Measurements from ENCODE around the gene SCN1B.
"Not testable (repeated sequence)": the region's sequence is repeated elsewhere in the genome, so short reads cannot be mapped to it uniquely, and the experiment has no call there.

The SCN1B gene

DNA sequence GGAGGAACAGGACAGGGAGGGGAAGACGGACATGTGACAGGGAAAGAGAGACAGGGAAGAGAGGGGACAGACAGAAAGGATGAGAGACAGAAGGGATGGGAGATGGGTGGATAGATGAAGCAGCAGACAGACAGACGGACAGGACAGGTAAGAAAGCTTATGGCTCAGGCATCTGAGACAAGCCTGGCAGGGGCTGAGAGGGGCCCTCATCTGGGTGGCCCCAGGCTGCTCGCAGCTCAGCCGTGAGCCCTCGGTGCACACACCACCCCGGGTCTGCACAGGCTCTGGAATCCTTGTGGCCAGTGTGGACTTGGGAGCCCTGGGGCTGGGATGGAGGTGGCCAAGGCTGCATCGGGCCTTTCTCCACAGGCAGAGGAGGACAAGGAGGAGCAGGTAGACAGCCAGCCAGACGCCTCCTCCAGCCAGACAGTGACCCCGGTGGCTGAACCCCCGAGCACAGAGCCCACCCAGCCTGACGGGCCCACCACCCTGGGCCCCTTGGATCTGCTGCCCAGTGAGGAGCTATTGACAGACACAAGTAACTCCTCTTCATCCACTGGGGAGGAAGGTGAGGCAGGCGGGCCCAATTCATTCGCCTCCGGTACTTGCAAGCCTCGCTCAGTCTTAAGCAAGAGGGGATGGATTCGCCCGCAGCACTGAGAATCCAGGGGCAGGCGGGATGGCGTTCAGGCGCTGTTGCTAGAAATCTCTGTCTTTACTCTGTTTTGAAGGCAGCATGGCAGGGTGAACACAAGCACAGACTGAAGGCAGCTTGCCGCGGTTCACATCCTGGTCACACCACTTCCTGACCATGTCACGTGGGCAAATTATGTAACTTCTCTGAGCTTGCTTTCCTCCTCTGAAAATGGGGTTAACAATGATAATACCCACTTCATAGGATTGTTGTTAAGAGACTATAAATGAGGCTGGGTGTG lies 16.2 kb upstream of the SCN1B start:
- no peaks in the 10 kb centered on the region for H3K27me3 ChIP-seq (replicated peaks)
- no peak overlapping the region for H3K27ac ChIP-seq
- in situ Hi-C loops (cut with HindIII; ENCODE audit: low pct_ligation_motif_present, low sequenced_read_pairs): no loop called here
- H3K4me3 ChIP-seq (ENCODE audit: low read depth, low read length): no peak overlapping the region
- peaks cover 56% of the 10 kb centered on the region for H3K36me3 ChIP-seq (replicated peaks)
- no peak for DNase-seq
- TF ChIP-seq, protein P1, sequence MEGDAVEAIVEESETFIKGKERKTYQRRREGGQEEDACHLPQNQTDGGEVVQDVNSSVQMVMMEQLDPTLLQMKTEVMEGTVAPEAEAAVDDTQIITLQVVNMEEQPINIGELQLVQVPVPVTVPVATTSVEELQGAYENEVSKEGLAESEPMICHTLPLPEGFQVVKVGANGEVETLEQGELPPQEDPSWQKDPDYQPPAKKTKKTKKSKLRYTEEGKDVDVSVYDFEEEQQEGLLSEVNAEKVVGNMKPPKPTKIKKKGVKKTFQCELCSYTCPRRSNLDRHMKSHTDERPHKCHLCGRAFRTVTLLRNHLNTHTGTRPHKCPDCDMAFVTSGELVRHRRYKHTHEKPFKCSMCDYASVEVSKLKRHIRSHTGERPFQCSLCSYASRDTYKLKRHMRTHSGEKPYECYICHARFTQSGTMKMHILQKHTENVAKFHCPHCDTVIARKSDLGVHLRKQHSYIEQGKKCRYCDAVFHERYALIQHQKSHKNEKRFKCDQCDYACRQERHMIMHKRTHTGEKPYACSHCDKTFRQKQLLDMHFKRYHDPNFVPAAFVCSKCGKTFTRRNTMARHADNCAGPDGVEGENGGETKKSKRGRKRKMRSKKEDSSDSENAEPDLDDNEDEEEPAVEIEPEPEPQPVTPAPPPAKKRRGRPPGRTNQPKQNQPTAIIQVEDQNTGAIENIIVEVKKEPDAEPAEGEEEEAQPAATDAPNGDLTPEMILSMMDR (IDR thresholded peaks at IDR 0.05; ENCODE audit: low read depth, low read length, missing control alignments): no peak

DNA sequence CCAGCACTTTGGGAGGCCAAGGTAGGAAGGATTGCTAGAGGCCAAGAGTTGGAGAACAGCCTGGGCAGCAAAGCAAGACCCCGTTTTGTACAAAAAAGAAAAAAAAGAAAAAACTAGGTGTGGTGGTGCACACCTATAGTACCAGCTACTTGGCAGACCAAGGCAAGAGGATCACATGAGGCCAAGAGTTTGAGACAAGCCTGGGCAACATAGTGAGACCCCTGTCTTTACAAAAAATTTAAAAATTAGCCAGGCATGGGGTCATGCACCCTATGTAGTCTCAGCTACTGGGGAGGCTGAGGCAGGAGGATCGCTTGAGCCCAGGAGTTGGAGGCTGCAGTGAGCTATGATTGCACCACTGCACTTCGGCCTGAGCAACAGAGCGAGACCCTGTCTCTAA lies 15.5 kb upstream of the SCN1B start:
- H3K27me3 ChIP-seq (replicated peaks); in situ Hi-C loops (cut with HindIII; ENCODE audit: low pct_ligation_motif_present, low sequenced_read_pairs); DNase-seq; H3K4me3 ChIP-seq (ENCODE audit: low read depth, low read length); H3K27ac ChIP-seq: not testable (repeated sequence)
- peaks cover 56% of the 10 kb centered on the region for H3K36me3 ChIP-seq (replicated peaks)

DNA sequence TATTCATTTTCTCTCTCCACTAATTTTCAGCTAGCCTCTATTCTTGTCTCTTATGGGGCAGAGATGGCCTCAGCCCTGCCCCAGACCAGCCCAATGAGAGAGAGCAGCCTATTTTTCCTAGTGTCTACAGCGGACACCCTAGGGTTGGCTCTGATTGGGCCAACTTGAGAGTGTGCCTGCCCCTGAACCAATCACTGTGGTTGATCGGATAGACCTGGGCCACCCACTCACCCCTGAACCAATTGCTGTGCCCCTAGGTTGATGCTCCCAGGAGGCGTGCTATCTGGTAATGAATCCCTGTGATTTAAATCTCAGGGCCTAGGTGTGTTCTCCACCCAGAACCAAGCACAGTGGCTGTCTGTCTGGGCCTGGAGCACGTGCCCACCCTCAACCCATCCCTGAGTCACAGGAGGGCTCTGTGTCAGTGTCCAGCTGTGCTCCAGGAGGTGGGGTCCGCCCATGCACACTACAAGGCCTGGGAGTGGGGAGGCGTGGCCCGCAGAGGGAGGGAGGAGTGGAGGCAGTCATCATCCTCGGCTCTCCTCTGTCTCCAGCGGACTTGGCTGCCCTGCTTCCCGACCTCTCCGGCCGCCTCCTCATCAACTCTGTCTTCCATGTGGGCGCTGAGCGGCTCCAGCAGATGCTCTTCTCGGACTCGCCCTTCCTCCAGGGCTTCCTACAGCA lies 14.9 kb upstream of the SCN1B start:
- H3K27ac ChIP-seq: no peak overlapping the region
- H3K27me3 ChIP-seq (replicated peaks): no peaks in the 10 kb centered on the region
- H3K36me3 ChIP-seq (replicated peaks): peaks cover 55% of the 10 kb centered on the region
- DNase-seq: no peak
- TF ChIP-seq, protein P1 (IDR thresholded peaks at IDR 0.05; ENCODE audit: low read depth, low read length, missing control alignments): no peak
- H3K4me3 ChIP-seq (ENCODE audit: low read depth, low read length): no peak overlapping the region
- in situ Hi-C loops (cut with HindIII; ENCODE audit: low pct_ligation_motif_present, low sequenced_read_pairs): no loop called here

DNA sequence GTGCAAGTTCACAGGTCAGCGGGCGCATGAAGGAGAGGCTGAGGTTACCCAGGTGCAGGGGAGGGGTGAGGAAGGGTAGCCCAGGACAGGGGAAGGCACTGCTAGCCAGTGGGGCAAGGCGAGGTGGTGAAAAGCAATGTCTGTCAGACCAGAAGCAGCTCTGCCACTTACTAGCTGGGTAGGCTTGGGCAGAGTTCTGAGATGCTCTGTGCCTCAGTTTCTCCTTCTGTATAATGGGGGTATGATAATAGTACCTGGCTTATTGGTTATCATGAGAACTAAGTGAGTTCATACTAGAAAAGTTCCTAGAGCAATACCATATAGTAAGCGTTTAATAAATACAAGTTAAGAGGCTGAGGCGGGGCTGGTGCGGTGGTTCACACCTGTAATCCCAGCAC lies 14.3 kb upstream of the SCN1B start:
- TF ChIP-seq, protein P1 (IDR thresholded peaks at IDR 0.05; ENCODE audit: low read depth, low read length, missing control alignments): no peak
- H3K4me3 ChIP-seq (ENCODE audit: low read depth, low read length): no peak overlapping the region
- no peaks in the 10 kb centered on the region for H3K27me3 ChIP-seq (replicated peaks)
- DNase-seq: no peak
- H3K27ac ChIP-seq: no peak overlapping the region
- in situ Hi-C loops (cut with HindIII; ENCODE audit: low pct_ligation_motif_present, low sequenced_read_pairs): no loop called here
- H3K36me3 ChIP-seq (replicated peaks): peaks cover 55% of the 10 kb centered on the region

DNA sequence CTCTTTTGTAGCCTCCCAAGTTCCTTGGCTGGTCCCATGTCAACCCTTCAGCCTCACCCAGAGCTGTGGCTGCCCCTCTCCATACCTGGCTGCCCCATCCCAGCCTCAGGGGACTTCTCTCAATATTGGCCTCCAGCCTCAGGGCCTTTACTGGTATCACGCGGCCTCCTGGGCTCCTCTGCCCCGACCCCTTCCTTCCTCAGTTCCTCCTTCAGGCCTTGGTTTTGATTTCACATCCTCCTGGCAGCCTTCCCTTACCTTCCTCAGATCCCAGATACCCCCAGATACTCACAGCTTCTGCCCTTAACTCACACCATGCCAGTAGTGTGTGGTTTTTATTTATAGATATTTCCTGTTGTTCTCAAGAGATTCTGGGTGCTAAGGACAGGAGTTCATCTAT lies 12.8 kb upstream of the SCN1B start:
- TF ChIP-seq, protein P1 (IDR thresholded peaks at IDR 0.05; ENCODE audit: low read depth, low read length, missing control alignments): no peak

DNA sequence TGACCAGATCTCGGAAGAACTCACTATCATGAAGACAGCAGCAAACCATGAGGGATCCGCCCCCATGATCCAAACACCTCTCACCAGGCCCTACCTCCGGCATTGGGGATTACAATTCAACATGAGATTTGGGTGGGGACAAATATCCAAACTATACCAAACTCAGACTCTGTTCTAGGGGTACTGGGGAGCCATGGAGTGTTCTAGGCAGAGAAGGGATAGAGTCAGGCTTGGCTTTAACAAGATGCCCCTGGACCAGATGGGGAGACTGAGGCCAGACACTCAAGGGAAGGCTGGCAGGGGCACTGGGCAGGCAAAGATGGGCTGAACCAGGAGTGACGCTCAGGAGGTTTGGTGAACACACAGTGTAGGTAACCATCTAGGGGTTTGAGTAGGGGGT lies 11.9 kb upstream of the SCN1B start:
- no peak overlapping the region for H3K4me3 ChIP-seq (ENCODE audit: low read depth, low read length)
- H3K36me3 ChIP-seq (replicated peaks): peaks cover 67% of the 10 kb centered on the region
- TF ChIP-seq, protein P1 (IDR thresholded peaks at IDR 0.05; ENCODE audit: low read depth, low read length, missing control alignments): no peak
- H3K27me3 ChIP-seq (replicated peaks): no peaks in the 10 kb centered on the region
- H3K27ac ChIP-seq: no peak overlapping the region
- in situ Hi-C loops (cut with HindIII; ENCODE audit: low pct_ligation_motif_present, low sequenced_read_pairs): no loop called here
- no peak for DNase-seq

More for the DNA sequence above, 12.8 kb upstream of the SCN1B start:
- Histone ChIP-seq H3K36me3 (replicated peaks) (peaks cover 61% of the 10 kb centered on the region), H3K4me3 (ENCODE audit: low read depth, low read length) (no peak overlapping the region), H3K27me3 (replicated peaks) (no peaks in the 10 kb centered on the region), H3K27ac (no peak overlapping the region)
- in situ Hi-C loops (cut with HindIII; ENCODE audit: low pct_ligation_motif_present, low sequenced_read_pairs): no loop called here
- DNase-seq: no peak

Measured in brain microvascular endothelial cell (primary cell).